C4-2B (cell line): ENCODE results near the gene OSBPL5.

ENCODE experiments used
- H3K27ac ChIP-seq: fragments of 450-650 bp; 2 replicates; pipeline ENCODE4 v1.5.1; 2017
- ZFX ChIP-seq: fragments of 450-650 bp; IDR thresholded peaks from 2 replicates; pipeline ENCODE4 v1.6.1; 2017
- TF ChIP-seq, protein P1 (sequence below): fragments of 450-650 bp; conservative IDR thresholded peaks from 2 replicates; pipeline ENCODE4 v1.5.1; 2017; ENCODE audit warnings: mild to moderate bottlenecking

Gene OSBPL5

GRCh38 chr11:3060436-3061025, 104.6 kb downstream of the OSBPL5 start:
- TF ChIP-seq ZFX = no peak
- TF ChIP-seq, protein P1, sequence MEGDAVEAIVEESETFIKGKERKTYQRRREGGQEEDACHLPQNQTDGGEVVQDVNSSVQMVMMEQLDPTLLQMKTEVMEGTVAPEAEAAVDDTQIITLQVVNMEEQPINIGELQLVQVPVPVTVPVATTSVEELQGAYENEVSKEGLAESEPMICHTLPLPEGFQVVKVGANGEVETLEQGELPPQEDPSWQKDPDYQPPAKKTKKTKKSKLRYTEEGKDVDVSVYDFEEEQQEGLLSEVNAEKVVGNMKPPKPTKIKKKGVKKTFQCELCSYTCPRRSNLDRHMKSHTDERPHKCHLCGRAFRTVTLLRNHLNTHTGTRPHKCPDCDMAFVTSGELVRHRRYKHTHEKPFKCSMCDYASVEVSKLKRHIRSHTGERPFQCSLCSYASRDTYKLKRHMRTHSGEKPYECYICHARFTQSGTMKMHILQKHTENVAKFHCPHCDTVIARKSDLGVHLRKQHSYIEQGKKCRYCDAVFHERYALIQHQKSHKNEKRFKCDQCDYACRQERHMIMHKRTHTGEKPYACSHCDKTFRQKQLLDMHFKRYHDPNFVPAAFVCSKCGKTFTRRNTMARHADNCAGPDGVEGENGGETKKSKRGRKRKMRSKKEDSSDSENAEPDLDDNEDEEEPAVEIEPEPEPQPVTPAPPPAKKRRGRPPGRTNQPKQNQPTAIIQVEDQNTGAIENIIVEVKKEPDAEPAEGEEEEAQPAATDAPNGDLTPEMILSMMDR = no peak
- H3K27ac ChIP-seq = no peak overlapping the region

DNA sequence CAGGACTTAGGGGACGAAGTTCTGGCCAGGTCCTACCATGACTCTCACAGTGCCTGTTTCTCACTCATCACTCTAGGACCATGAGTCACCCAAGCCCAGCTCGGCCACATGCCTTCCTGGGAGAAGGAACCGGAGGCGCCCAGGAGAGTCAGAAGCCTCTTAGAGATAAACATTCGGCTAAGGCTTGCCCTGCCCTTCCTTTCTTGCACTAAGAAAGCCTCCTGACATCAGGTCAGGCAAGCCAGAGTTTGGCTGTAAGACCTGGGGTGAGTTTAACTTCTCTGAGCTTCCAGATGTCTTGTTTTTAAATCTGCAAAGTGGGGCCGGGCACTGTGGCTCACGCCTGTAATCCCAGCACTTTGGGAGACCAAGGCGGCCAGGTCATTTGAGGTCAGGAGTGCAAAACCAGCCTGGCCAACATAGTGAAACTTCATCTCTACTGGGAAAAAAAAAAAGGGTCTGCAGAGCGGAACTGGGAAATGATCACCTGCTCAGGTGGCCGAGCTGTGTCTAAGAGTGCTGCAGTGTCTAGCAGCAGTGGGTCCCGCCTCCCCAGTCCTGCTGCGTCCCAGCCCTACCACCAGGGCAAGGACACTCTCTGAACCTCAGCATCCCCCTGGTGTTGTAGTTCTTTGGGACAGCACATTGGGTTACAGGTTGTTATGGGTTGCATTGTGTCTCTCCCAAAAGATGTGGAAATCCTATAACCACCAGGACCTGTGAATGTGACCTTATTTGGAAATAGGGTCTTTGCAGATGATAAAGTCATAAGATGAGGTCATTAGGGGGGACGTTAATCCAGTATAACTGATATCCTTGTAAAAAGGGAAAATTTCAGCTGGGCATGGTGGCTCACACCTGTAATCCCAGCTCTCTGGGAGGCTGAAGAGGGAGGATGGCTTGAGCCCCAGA, 106.1 kb downstream of the OSBPL5 start:
- TF ChIP-seq, protein P1 = no peak
- no peak for TF ChIP-seq ZFX
- no peak overlapping the region for H3K27ac ChIP-seq

GRCh38 chr11:3057069-3057963, 107.8 kb downstream of the OSBPL5 start, which contains the start of gene CARS1:
Gene CARS1 (minus strand): TSS chr11:3057423. CDS start chr11:3057367, 56 bp downstream.
- H3K27ac ChIP-seq = peak within 1 kb of the TSS; percentile 87
- TF ChIP-seq ZFX = peak; percentile 93; the same call in 1 of the 2 replicates
- TF ChIP-seq, protein P1 = no peak

DNA sequence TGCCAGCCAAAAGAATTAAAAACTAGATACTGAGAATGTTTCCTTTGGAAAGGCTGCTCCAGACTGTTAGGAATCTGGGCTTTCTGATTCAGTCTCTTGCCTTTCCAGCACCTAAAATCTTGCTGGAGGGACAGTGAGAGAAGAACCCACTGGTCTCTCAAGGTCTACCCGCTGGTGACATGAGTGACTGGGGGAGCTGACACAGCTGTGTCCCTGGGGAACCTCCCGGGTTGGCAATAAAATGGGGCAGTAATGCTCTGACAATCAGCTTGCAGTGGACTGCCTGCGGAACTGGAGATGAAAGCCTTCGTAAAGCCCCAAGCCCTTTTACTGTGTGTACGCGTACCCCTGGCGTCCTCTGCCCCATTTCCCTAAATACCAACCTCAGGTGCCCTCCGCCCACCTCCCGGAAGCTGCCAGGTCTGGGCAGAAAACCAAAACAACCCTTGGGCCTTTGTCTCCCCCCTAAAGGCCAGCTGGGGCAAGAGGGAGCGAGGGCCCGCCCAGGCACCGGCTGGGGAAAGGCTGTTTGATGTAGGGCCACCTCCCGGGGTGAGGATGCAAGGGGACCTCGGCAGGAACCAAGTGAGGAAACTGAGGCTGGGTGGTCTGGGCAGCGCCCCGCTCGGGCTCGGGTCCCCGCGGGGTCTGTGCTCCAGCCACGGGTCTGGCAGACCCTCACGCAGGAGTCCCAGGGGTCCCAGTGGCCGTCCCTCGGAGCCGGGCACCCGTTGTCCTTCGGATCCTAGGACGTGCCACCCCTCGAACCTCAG, 108.6 kb downstream of the OSBPL5 start:
- TF ChIP-seq ZFX = no peak
- TF ChIP-seq, protein P1 = no peak
- H3K27ac ChIP-seq = peak overlapping the region; percentile 87

GRCh38 chr11:3055891-3056290, 109.2 kb downstream of the OSBPL5 start:
- no peak for TF ChIP-seq ZFX
- TF ChIP-seq, protein P1 = no peak
- peak overlapping the region; percentile 87; the same call in 1 of the 2 replicates for H3K27ac ChIP-seq

- TF ChIP-seq, protein P1 = no peak
- TF ChIP-seq ZFX = no peak
- no peak overlapping the region for H3K27ac ChIP-seq
Measured at GRCh38 chr11:3052567-3052966, 112.5 kb downstream of the OSBPL5 start.
